ENCODE data around the gene MTTP.

- no peak for TF ChIP-seq EP300 (IDR thresholded peaks at IDR 0.05)
- no peak for TF ChIP-seq CTCF (IDR thresholded peaks at IDR 0.05)
- TF ChIP-seq POLR2A (IDR thresholded peaks at IDR 0.05) = no peak
Measured at GRCh38 chr4:99586322-99586721, 11.7 kb downstream of the MTTP start.

Measured in stomach (tissue), 4 donors.